Hepatocyte (in vitro differentiated cells): ENCODE results near the gene TENM4. TPM values are rescaled to one million over a fixed set of nuclear protein-coding genes. Genes with fewer than 3 reads are reported as not detected.

Experiments
- DNase-seq: peaks from one replicate; pipeline ENCODE4 v3.0.0-alpha.2; 2016; ENCODE audit warnings: low spot score
- H2AFZ ChIP-seq: fragments of 200-600 bp; sonication (generic); 2 replicates; pipeline ENCODE4 v1.6.0; 2016; ENCODE audit warnings: antibody characterized with exemption, mild to moderate bottlenecking
- H3K27ac ChIP-seq: fragments of 200-600 bp; sonication (generic); 2 replicates; pipeline ENCODE4 v1.5.1; 2016; ENCODE audit warnings: mild to moderate bottlenecking
- H3K27me3 ChIP-seq: fragments of 200-600 bp; sonication (generic); 2 replicates; pipeline ENCODE4 v1.6.1; 2016
- H3K36me3 ChIP-seq: fragments of 200-600 bp; sonication (generic); replicated peaks from 2 replicates; pipeline ENCODE4 v1.5.1; 2016; ENCODE audit warnings: low read depth; ENCODE audit not compliant: insufficient read depth
- H3K4me1 ChIP-seq: fragments of 200-600 bp; sonication (generic); 2 replicates; pipeline ENCODE4 v1.5.1; 2016; ENCODE audit warnings: mild to moderate bottlenecking, moderate library complexity; ENCODE audit not compliant: insufficient read depth
- H3K4me2 ChIP-seq: fragments of 200-600 bp; sonication (generic); 2 replicates; pipeline ENCODE4 v1.6.0; 2016
- H3K4me3 ChIP-seq: fragments of 200-600 bp; sonication (generic); 2 replicates; pipeline ENCODE4 v1.5.1; 2016; ENCODE audit warnings: mild to moderate bottlenecking
- H3K79me2 ChIP-seq: fragments of 200-600 bp; sonication (generic); 2 replicates; pipeline ENCODE4 v1.6.0; 2017; ENCODE audit warnings: mild to moderate bottlenecking
- H3K9me2 ChIP-seq: fragments of 200-600 bp; sonication (generic); replicated peaks from 2 replicates; pipeline ENCODE4 v1.6.0; 2017; ENCODE audit warnings: mild to moderate bottlenecking; ENCODE audit not compliant: insufficient read depth
- H3K9me3 ChIP-seq: fragments of 200-600 bp; sonication (generic); 2 replicates; pipeline ENCODE4 v1.5.1; 2016; ENCODE audit warnings: low read depth, mild to moderate bottlenecking
- H4K20me1 ChIP-seq: fragments of 200-600 bp; sonication (generic); 2 replicates; pipeline ENCODE4 v1.6.0; 2016; ENCODE audit warnings: mild to moderate bottlenecking; ENCODE audit not compliant: insufficient read depth, poor library complexity, severe bottlenecking
- CTCF ChIP-seq: fragments of 200-600 bp; sonication (generic); IDR thresholded peaks from 2 replicates; pipeline ENCODE4 v1.5.1; 2016; ENCODE audit warnings: antibody characterized with exemption, mild to moderate bottlenecking; ENCODE audit not compliant: poor library complexity
- EZH2 ChIP-seq: fragments of 200-600 bp; sonication (generic); IDR thresholded peaks from 2 replicates; pipeline ENCODE4 v1.6.1; 2016; ENCODE audit warnings: antibody characterized with exemption, mild to moderate bottlenecking, borderline replicate concordance
- EZH2phosphoT487 ChIP-seq: fragments of 200-600 bp; sonication (generic); IDR thresholded peaks from one replicate; pipeline ENCODE4 v1.6.1; 2018; ENCODE audit warnings: antibody characterized with exemption, mild to moderate bottlenecking, low read depth, moderate library complexity; ENCODE audit not compliant: unreplicated experiment, severe bottlenecking
- WGBS: methylation state at CpG from one replicate; pipeline ENCODE4 v1.1.6; 2016; ENCODE audit warnings: low lambda C conversion rate; ENCODE audit errors: missing lambda C conversion rate; 5-methylcytosine and 5-hydroxymethylcytosine counted together
- polyA plus RNA-seq: library from polyadenylated mRNA; unstranded; fragments of >200 nt; fragmentation: Nextera tagmentation; extraction: Ambion mirVana; gene quantifications from 2 replicates; pipeline ENCODE4 v1.2.1, GENCODE V29; 2016
- total RNA-seq: library from RNA; depleted of rRNA; stranded (reverse); fragments of >200 nt; gene quantifications from 2 replicates; pipeline ENCODE4 v1.2.3, GENCODE V29; 2014

Gene TENM4
- total and polyA plus RNA-seq, 2 experiments from 2014 or later = 18.4 to 18.7 TPM

GRCh38 chr11:79363861-79364378 lies 76.9 kb downstream of the TENM4 start:
- no peaks in the 10 kb centered on the region for H3K79me2 ChIP-seq
- WGBS = 85% methylated on average over 5 of the region's 5 CpGs

GRCh38 chr11:79363256-79363655 lies 77.6 kb downstream of the TENM4 start:
- no peaks in the 10 kb centered on the region for H3K9me3 ChIP-seq
- no peak for TF ChIP-seq EZH2
- no peak for TF ChIP-seq EZH2phosphoT487
- TF ChIP-seq CTCF = no peak
- no peak overlapping the region for H3K4me2 ChIP-seq
- WGBS = 87% methylated on average over 4 of the region's 4 CpGs
- no peaks in the 10 kb centered on the region for H3K79me2 ChIP-seq
- H3K4me3 ChIP-seq = no peak overlapping the region
- H4K20me1 ChIP-seq = no peaks in the 10 kb centered on the region
- no peak for DNase-seq
- H3K4me1 ChIP-seq = no peaks in the 10 kb centered on the region
- no peaks in the 10 kb centered on the region for H3K27me3 ChIP-seq
- H2AFZ ChIP-seq = no peak overlapping the region
- no peaks in the 10 kb centered on the region for H3K36me3 ChIP-seq
- no peaks in the 10 kb centered on the region for H3K9me2 ChIP-seq
- no peak overlapping the region for H3K27ac ChIP-seq

More at GRCh38 chr11:79363861-79364378, 76.9 kb downstream of the TENM4 start:
- H3K4me1 ChIP-seq = no peaks in the 10 kb centered on the region
- H4K20me1 ChIP-seq = no peaks in the 10 kb centered on the region
- no peaks in the 10 kb centered on the region for H3K27me3 ChIP-seq
- H3K4me3 ChIP-seq = no peak overlapping the region
- no peak overlapping the region for H2AFZ ChIP-seq
- no peak for DNase-seq
- H3K9me2 ChIP-seq = no peaks in the 10 kb centered on the region
- H3K27ac ChIP-seq = no peak overlapping the region
- H3K9me3 ChIP-seq = no peaks in the 10 kb centered on the region
- TF ChIP-seq EZH2phosphoT487 (no peak), EZH2 (no peak), CTCF (no peak)
- no peak overlapping the region for H3K4me2 ChIP-seq
- no peaks in the 10 kb centered on the region for H3K36me3 ChIP-seq

- no peaks in the 10 kb centered on the region for H3K79me2 ChIP-seq
- no peaks in the 10 kb centered on the region for H3K4me1 ChIP-seq
- H3K9me3 ChIP-seq = no peaks in the 10 kb centered on the region
- H3K4me3 ChIP-seq = no peak overlapping the region
- no peaks in the 10 kb centered on the region for H3K36me3 ChIP-seq
- no peak overlapping the region for H2AFZ ChIP-seq
- no peaks in the 10 kb centered on the region for H4K20me1 ChIP-seq
- no peaks in the 10 kb centered on the region for H3K27me3 ChIP-seq
- no peak for DNase-seq
- WGBS = 94% methylated on average over 4 of the region's 4 CpGs
- no peaks in the 10 kb centered on the region for H3K9me2 ChIP-seq
- H3K27ac ChIP-seq = no peak overlapping the region
- H3K4me2 ChIP-seq = no peak overlapping the region
- TF ChIP-seq EZH2 (no peak), EZH2phosphoT487 (no peak), CTCF (no peak)
Observed at GRCh38 chr11:79362821-79363220, 78.0 kb downstream of the TENM4 start.
